RWPE2 (cell line): ENCODE results near the gene FGF4.

Experiments
- ATAC-seq: fragments of 200-7000 bp; cut with Tn5 transposase; 3 replicates; pipeline ENCODE4 v1.9.1; 2021; ENCODE audit warnings: low read depth
- DNase-seq: peaks from one replicate; pipeline ENCODE4 v3.0.0-alpha.2; 2020; ENCODE audit warnings: low spot score
- H3K27ac ChIP-seq: fragments of 450-650 bp; 2 replicates; pipeline ENCODE4 v1.5.1; 2017; ENCODE audit warnings: mild to moderate bottlenecking; ENCODE audit not compliant: poor library complexity, severe bottlenecking
- H3K27me3 ChIP-seq: fragments of 250-450 bp; sonication (Bioruptor Pico); 2 replicates; pipeline ENCODE4 v1.5.1; 2021; ENCODE audit warnings: mild to moderate bottlenecking, moderate library complexity; ENCODE audit not compliant: insufficient read depth, poor library complexity, severe bottlenecking
- H3K36me3 ChIP-seq: fragments of 250-450 bp; sonication (Bioruptor Pico); 2 replicates; pipeline ENCODE4 v1.5.1; 2020; ENCODE audit warnings: low read depth, mild to moderate bottlenecking, moderate library complexity
- H3K4me1 ChIP-seq: fragments of 250-450 bp; sonication (Bioruptor Pico); 2 replicates; pipeline ENCODE4 v1.5.1; 2021; ENCODE audit warnings: mild to moderate bottlenecking, moderate library complexity; ENCODE audit not compliant: insufficient read depth, poor library complexity, severe bottlenecking
- H3K4me3 ChIP-seq: fragments of 250-450 bp; sonication (Bioruptor Pico); 2 replicates; pipeline ENCODE4 v1.5.1; 2021; ENCODE audit warnings: mild to moderate bottlenecking, moderate library complexity; ENCODE audit not compliant: severe bottlenecking
- H3K9me3 ChIP-seq: fragments of 250-450 bp; sonication (Bioruptor Pico); 2 replicates; pipeline ENCODE4 v1.5.1; 2021; ENCODE audit warnings: mild to moderate bottlenecking, moderate library complexity; ENCODE audit not compliant: severe bottlenecking
- TF ChIP-seq, protein P1 (sequence below): fragments of 450-650 bp; IDR thresholded peaks from one replicate; pipeline ENCODE4 v1.5.1; 2017; ENCODE audit warnings: mild to moderate bottlenecking, moderate library complexity; ENCODE audit not compliant: poor library complexity, severe bottlenecking

The FGF4 gene

DNA sequence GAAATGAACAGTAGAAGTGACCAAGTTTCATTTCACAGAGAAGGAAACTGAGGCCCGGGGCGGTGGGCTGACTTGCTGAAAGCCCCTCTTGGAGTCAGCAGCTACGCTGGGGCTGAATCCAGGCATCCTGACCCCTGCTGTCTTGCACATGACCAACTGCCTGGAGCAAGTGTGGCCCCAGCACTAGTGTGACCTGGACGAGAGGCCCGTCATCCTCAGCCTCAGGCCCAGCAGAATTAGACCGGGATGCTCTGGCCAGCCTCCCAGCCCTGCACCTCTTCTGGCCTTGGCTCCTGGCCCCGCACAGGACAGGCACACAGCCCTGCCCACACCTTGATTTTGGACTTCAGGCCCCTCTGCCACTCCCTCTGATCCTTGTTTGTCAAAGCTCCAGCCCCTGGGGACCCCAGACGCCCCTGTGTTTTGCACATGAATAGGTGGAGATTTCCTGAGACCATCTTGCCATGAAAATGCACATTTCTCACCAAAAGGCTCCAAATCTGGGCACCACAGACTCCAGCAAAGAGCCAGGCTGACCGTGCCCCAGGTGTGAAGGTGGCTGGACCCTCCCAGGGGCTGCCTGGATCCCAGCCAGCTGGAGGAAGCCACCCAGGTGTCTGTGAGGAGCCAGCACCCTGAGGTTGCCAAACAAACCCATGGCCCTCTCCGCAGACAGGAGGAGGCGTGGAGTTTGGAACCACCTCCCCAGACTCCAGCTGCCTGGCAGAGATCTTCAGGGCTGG is 24.9 kb downstream of the FGF4 start:
- no peaks in the 10 kb centered on the region for H3K36me3 ChIP-seq
- H3K4me3 ChIP-seq: no peak overlapping the region
- TF ChIP-seq, protein P1, sequence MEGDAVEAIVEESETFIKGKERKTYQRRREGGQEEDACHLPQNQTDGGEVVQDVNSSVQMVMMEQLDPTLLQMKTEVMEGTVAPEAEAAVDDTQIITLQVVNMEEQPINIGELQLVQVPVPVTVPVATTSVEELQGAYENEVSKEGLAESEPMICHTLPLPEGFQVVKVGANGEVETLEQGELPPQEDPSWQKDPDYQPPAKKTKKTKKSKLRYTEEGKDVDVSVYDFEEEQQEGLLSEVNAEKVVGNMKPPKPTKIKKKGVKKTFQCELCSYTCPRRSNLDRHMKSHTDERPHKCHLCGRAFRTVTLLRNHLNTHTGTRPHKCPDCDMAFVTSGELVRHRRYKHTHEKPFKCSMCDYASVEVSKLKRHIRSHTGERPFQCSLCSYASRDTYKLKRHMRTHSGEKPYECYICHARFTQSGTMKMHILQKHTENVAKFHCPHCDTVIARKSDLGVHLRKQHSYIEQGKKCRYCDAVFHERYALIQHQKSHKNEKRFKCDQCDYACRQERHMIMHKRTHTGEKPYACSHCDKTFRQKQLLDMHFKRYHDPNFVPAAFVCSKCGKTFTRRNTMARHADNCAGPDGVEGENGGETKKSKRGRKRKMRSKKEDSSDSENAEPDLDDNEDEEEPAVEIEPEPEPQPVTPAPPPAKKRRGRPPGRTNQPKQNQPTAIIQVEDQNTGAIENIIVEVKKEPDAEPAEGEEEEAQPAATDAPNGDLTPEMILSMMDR: no peak
- no peak overlapping the region for H3K27ac ChIP-seq
- no peak for ATAC-seq
- no peaks in the 10 kb centered on the region for H3K9me3 ChIP-seq
- H3K27me3 ChIP-seq: no peaks in the 10 kb centered on the region
- no peaks in the 10 kb centered on the region for H3K4me1 ChIP-seq
- no peak for DNase-seq

DNA sequence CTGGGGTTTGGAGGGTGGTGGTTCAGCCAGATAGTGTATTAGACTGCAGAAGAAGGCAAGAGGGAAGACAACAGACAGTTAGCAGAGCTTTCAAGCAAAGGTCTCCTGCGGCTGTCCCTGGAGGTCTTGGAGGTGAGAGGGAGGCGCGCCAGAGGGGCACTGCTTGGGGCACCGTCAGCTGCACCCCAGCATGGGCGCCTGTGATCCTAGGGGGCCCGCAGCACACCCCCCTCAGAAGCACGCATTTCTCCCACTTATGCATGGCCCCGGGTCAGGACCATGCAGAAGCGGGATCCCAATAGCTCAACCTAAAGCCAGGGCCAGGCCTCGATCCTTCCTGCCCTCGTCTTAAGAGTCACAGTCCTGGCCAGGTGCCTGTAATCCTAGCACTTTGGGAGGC is 26.5 kb downstream of the FGF4 start:
- DNase-seq (no peak), ATAC-seq (no peak)
- no peaks in the 10 kb centered on the region for H3K27me3 ChIP-seq
- H3K4me1 ChIP-seq: peaks cover 3% of the 10 kb centered on the region
- H3K27ac ChIP-seq: no peak overlapping the region
- no peak overlapping the region for H3K4me3 ChIP-seq
- H3K36me3 ChIP-seq: no peaks in the 10 kb centered on the region
- no peaks in the 10 kb centered on the region for H3K9me3 ChIP-seq
- TF ChIP-seq, protein P1: no peak

DNA sequence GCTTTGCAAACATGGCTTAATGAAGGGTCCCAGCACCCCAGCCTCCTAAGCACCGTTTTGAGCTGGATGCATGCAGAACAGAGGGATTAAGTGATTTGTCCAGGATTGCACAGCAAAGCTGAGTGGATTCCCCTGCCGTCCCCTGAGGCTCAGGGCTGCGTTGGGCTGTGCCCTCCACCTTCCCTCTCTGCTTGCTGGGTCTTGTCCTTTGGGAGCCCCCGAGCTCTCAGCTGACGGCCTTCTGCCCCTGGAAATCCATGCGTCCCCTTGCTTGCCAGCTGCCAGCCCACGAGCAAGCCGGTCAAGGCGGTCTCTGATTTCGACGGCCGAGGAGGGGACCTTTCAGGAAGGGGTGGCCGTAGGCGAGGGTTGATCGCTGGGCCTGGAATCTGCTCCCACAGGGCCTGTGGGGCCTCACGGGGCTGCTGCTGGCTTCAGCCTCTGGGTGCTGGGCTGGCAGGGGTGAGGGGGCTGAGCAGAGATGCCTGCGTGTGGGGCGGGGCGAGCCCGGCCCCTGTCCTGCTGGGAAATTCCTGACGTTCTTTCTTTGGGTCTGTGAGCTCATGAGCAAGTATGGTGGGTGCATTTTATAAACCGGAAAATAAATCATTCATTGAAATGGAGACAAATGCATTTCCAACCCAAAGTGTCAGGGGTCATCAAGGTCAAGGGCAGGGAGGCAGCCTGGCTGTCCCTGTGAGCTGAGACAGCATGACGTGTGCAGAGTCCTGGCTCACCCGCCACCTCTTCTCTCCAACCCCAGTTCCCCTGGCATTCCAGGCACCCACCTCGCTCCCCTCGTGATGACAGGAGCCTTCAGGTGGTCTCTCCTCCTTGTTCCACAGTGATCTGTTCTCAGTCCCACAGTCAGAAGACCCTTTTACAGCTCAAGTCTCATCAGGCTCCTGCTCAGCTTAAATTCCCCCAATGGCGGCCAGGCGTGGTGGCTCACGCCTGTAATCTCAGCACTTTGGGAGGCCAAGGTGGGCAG is 28.1 kb downstream of the FGF4 start:
- no peak for ATAC-seq
- Histone ChIP-seq H3K4me3 (no peak overlapping the region), H3K9me3 (no peaks in the 10 kb centered on the region), H3K36me3 (no peaks in the 10 kb centered on the region), H3K27ac (no peak overlapping the region), H3K27me3 (no peaks in the 10 kb centered on the region), H3K4me1 (peaks cover 3% of the 10 kb centered on the region)
- TF ChIP-seq, protein P1: no peak
- DNase-seq: no peak

DNA sequence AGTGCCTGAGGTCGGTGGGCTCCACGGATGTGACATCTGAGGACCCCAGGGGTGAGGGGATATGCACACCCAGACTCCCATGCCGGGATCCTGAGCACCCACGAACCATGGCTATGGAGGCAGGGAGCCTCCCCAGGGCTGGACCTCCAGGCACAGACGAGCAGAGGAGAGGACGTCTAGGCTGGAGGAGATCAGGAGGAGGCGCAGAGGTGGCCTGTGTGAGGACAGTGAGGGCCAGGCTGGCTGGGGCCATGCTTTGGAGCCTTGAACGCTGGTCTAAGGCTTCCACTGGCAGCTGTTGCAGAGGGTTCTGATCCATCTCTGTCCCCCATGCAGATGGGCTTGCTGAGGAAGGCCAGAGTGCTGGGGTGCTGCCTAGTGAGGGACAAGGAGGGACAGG is 29.0 kb downstream of the FGF4 start:
- Histone ChIP-seq H3K36me3 (no peaks in the 10 kb centered on the region), H3K4me3 (no peak overlapping the region), H3K27ac (no peak overlapping the region), H3K4me1 (peaks cover 3% of the 10 kb centered on the region), H3K27me3 (no peaks in the 10 kb centered on the region), H3K9me3 (no peaks in the 10 kb centered on the region)
- DNase-seq (no peak), ATAC-seq (0 out of 3 replicates have a peak, but pooled peaks have one; percentile 10)
- TF ChIP-seq, protein P1: no peak
